Measurements from ENCODE around the gene NSG1. TPM values are rescaled to one million over a fixed set of nuclear protein-coding genes. Genes with fewer than 3 reads are reported as not detected.

NSG1 gene
- total RNA-seq, 1 experiment from 2014 or later, result not detected

GRCh38 chr4:4413373-4413725 lies 26.4 kb downstream of the NSG1 start:
- intact Hi-C loops (cut with micrococcal nuclease), result no loop called here
- H3F3A ChIP-seq (ENCODE audit: low read length, unreplicated experiment), result no peaks in the 10 kb centered on the region
- DNase-seq, result no peak
- no peaks in the 10 kb centered on the region for H3K36me3 ChIP-seq (ENCODE audit: low read depth, low read length)
- H3K9me2 ChIP-seq (replicated peaks; ENCODE audit: low read length), result no peaks in the 10 kb centered on the region
- H3K9ac ChIP-seq (ENCODE audit: low read length), result no peak overlapping the region
- TF ChIP-seq EZH2phosphoT487 (IDR thresholded peaks at IDR 0.05; ENCODE audit: borderline replicate concordance, low read length) (no peak), CTCF (conservative IDR thresholded peaks at IDR 0.05; ENCODE audit: low read depth, low read length) (no peak), EZH2 (IDR thresholded peaks at IDR 0.05; ENCODE audit: low read length, unreplicated experiment) (no peak)
- H3K27me3 ChIP-seq (ENCODE audit: low read length), result no peaks in the 10 kb centered on the region
- H3K79me2 ChIP-seq (ENCODE audit: low read length), result no peaks in the 10 kb centered on the region
- H3K9me3 ChIP-seq (ENCODE audit: low read length), result no peaks in the 10 kb centered on the region
- no peak overlapping the region for H3K4me2 ChIP-seq (ENCODE audit: low read length)
- CTCF ChIA-PET, result no interaction called here
- no peak overlapping the region for H3K4me3 ChIP-seq (ENCODE audit: low read length)
- H4K20me1 ChIP-seq (ENCODE audit: low read length), result no peaks in the 10 kb centered on the region
- H3K27ac ChIP-seq (ENCODE audit: low read length), result no peak overlapping the region
- H3K4me1 ChIP-seq (ENCODE audit: insufficient read depth, low read length), result no peaks in the 10 kb centered on the region
- POLR2A ChIA-PET (ENCODE audit: unreplicated experiment), result no interaction called here
- no peak overlapping the region for H2AFZ ChIP-seq (ENCODE audit: low read length)
- BruUV-seq (replicated peaks), result no TSS peak
- ATAC-seq, result no peak

- no peaks in the 10 kb centered on the region for H4K20me1 ChIP-seq (ENCODE audit: low read length)
- POLR2A ChIA-PET (ENCODE audit: unreplicated experiment), result no interaction called here
- TF ChIP-seq EZH2phosphoT487 (IDR thresholded peaks at IDR 0.05; ENCODE audit: borderline replicate concordance, low read length) (no peak), EZH2 (IDR thresholded peaks at IDR 0.05; ENCODE audit: low read length, unreplicated experiment) (no peak), CTCF (conservative IDR thresholded peaks at IDR 0.05; ENCODE audit: low read depth, low read length) (no peak)
- H3K79me2 ChIP-seq (ENCODE audit: low read length), result no peaks in the 10 kb centered on the region
- no peak overlapping the region for H3K9ac ChIP-seq (ENCODE audit: low read length)
- CTCF ChIA-PET, result no interaction called here
- H3K9me3 ChIP-seq (ENCODE audit: low read length), result no peaks in the 10 kb centered on the region
- ATAC-seq, result no peak
- no peak overlapping the region for H3K4me2 ChIP-seq (ENCODE audit: low read length)
- intact Hi-C loops (cut with micrococcal nuclease), result no loop called here
- no peak overlapping the region for H2AFZ ChIP-seq (ENCODE audit: low read length)
- no peak for DNase-seq
- no peaks in the 10 kb centered on the region for H3K36me3 ChIP-seq (ENCODE audit: low read depth, low read length)
- no TSS peak for BruUV-seq (replicated peaks)
- H3K27me3 ChIP-seq (ENCODE audit: low read length), result no peaks in the 10 kb centered on the region
- no peaks in the 10 kb centered on the region for H3K9me2 ChIP-seq (replicated peaks; ENCODE audit: low read length)
- no peak overlapping the region for H3K27ac ChIP-seq (ENCODE audit: low read length)
- no peak overlapping the region for H3K4me3 ChIP-seq (ENCODE audit: low read length)
- no peaks in the 10 kb centered on the region for H3F3A ChIP-seq (ENCODE audit: low read length, unreplicated experiment)
- no peaks in the 10 kb centered on the region for H3K4me1 ChIP-seq (ENCODE audit: insufficient read depth, low read length)
These were observed 26.9 kb downstream of the NSG1 start for GRCh38 chr4:4413806-4414205.

- H3K36me3 ChIP-seq (ENCODE audit: low read depth, low read length), result no peaks in the 10 kb centered on the region; the same call in 1 of the 2 replicates
- POLR2A ChIA-PET (ENCODE audit: unreplicated experiment), result no interaction called here
- H3K27ac ChIP-seq (ENCODE audit: low read length), result no peak overlapping the region
- H3F3A ChIP-seq (ENCODE audit: low read length, unreplicated experiment), result no peaks in the 10 kb centered on the region
- DNase-seq, result no peak
- no peak overlapping the region for H3K9ac ChIP-seq (ENCODE audit: low read length)
- no peak overlapping the region for H3K4me2 ChIP-seq (ENCODE audit: low read length)
- H2AFZ ChIP-seq (ENCODE audit: low read length), result no peak overlapping the region
- H3K9me3 ChIP-seq (ENCODE audit: low read length), result no peaks in the 10 kb centered on the region
- H3K4me3 ChIP-seq (ENCODE audit: low read length), result no peak overlapping the region
- no peaks in the 10 kb centered on the region for H4K20me1 ChIP-seq (ENCODE audit: low read length)
- intact Hi-C loops (cut with micrococcal nuclease), result no loop called here
- no peaks in the 10 kb centered on the region for H3K79me2 ChIP-seq (ENCODE audit: low read length)
- CTCF ChIA-PET, result no interaction called here
- TF ChIP-seq CTCF (conservative IDR thresholded peaks at IDR 0.05; ENCODE audit: low read depth, low read length) (no peak), EZH2 (IDR thresholded peaks at IDR 0.05; ENCODE audit: low read length, unreplicated experiment) (no peak), EZH2phosphoT487 (IDR thresholded peaks at IDR 0.05; ENCODE audit: borderline replicate concordance, low read length) (no peak)
- no peaks in the 10 kb centered on the region for H3K27me3 ChIP-seq (ENCODE audit: low read length)
- no peaks in the 10 kb centered on the region for H3K9me2 ChIP-seq (replicated peaks; ENCODE audit: low read length)
- H3K4me1 ChIP-seq (ENCODE audit: insufficient read depth, low read length), result no peaks in the 10 kb centered on the region
- ATAC-seq, result no peak
- no TSS peak for BruUV-seq (replicated peaks)
These were observed 28.4 kb downstream of the NSG1 start for GRCh38 chr4:4415107-4415805.
